ENCODE data around the gene MORN1.

The MORN1 gene

GRCh38 chr1:2399890-2400575, 8.7 kb upstream of the MORN1 start:
- TF ChIP-seq EZH2phosphoT487 (IDR thresholded peaks at IDR 0.05; ENCODE audit: low read depth) = no peak
- TF ChIP-seq, protein P1, sequence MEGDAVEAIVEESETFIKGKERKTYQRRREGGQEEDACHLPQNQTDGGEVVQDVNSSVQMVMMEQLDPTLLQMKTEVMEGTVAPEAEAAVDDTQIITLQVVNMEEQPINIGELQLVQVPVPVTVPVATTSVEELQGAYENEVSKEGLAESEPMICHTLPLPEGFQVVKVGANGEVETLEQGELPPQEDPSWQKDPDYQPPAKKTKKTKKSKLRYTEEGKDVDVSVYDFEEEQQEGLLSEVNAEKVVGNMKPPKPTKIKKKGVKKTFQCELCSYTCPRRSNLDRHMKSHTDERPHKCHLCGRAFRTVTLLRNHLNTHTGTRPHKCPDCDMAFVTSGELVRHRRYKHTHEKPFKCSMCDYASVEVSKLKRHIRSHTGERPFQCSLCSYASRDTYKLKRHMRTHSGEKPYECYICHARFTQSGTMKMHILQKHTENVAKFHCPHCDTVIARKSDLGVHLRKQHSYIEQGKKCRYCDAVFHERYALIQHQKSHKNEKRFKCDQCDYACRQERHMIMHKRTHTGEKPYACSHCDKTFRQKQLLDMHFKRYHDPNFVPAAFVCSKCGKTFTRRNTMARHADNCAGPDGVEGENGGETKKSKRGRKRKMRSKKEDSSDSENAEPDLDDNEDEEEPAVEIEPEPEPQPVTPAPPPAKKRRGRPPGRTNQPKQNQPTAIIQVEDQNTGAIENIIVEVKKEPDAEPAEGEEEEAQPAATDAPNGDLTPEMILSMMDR (IDR thresholded peaks at IDR 0.05; ENCODE audit: low read depth, low read length) = no peak
- Histone ChIP-seq H2AFZ (ENCODE audit: low read depth, low read length) (no peak overlapping the region), H3K4me2 (ENCODE audit: low read length) (no peak overlapping the region), H3K27ac (ENCODE audit: low read length) (no peak overlapping the region), H3K27me3 (ENCODE audit: low read depth, low read length) (no peaks in the 10 kb centered on the region), H3K79me2 (ENCODE audit: low read length) (peaks cover 9% of the 10 kb centered on the region), H4K20me1 (ENCODE audit: insufficient read depth, low read length) (no peaks in the 10 kb centered on the region), H3K9ac (ENCODE audit: low read length) (no peak overlapping the region), H3K9me3 (ENCODE audit: insufficient read depth, low read length) (no peaks in the 10 kb centered on the region), H3K36me3 (replicated peaks; ENCODE audit: low read depth, low read length) (peaks cover 63% of the 10 kb centered on the region), H3K4me1 (ENCODE audit: low read length) (no peaks in the 10 kb centered on the region), H3K4me3 (ENCODE audit: low read length) (no peak overlapping the region)

- Histone ChIP-seq H3K79me2 (ENCODE audit: low read length) (peaks cover 20% of the 10 kb centered on the region), H3K9ac (ENCODE audit: low read length) (no peak overlapping the region), H3K9me3 (ENCODE audit: insufficient read depth, low read length) (no peaks in the 10 kb centered on the region), H3K27ac (ENCODE audit: low read length) (no peak overlapping the region), H4K20me1 (ENCODE audit: insufficient read depth, low read length) (no peaks in the 10 kb centered on the region), H3K4me2 (ENCODE audit: low read length) (no peak overlapping the region), H3K36me3 (replicated peaks; ENCODE audit: low read depth, low read length) (peaks cover 58% of the 10 kb centered on the region), H2AFZ (ENCODE audit: low read depth, low read length) (no peak overlapping the region), H3K4me1 (ENCODE audit: low read length) (no peaks in the 10 kb centered on the region), H3K4me3 (ENCODE audit: low read length) (no peak overlapping the region), H3K27me3 (ENCODE audit: low read depth, low read length) (no peaks in the 10 kb centered on the region)
- no peak for TF ChIP-seq EZH2phosphoT487 (IDR thresholded peaks at IDR 0.05; ENCODE audit: low read depth)
- TF ChIP-seq, protein P1 (IDR thresholded peaks at IDR 0.05; ENCODE audit: low read depth, low read length) = no peak
These were observed 7.5 kb upstream of the MORN1 start for GRCh38 chr1:2398871-2399270.

- H3K4me2 ChIP-seq (ENCODE audit: low read length) = no peak overlapping the region
- no peak for TF ChIP-seq EZH2phosphoT487 (IDR thresholded peaks at IDR 0.05; ENCODE audit: low read depth)
- TF ChIP-seq, protein P1 (IDR thresholded peaks at IDR 0.05; ENCODE audit: low read depth, low read length) = no peak
- H3K9ac ChIP-seq (ENCODE audit: low read length) = no peak overlapping the region
- 0 out of 2 replicates have a peak, but pooled peaks cover 3% of the 10 kb centered on the region for H4K20me1 ChIP-seq (ENCODE audit: insufficient read depth, low read length)
- no peak overlapping the region for H3K27ac ChIP-seq (ENCODE audit: low read length)
- H3K79me2 ChIP-seq (ENCODE audit: low read length) = peaks cover 38% of the 10 kb centered on the region
- no peaks in the 10 kb centered on the region for H3K27me3 ChIP-seq (ENCODE audit: low read depth, low read length)
- H2AFZ ChIP-seq (ENCODE audit: low read depth, low read length) = no peak overlapping the region
- H3K9me3 ChIP-seq (ENCODE audit: insufficient read depth, low read length) = no peaks in the 10 kb centered on the region
- peaks cover 9% of the 10 kb centered on the region for H3K4me1 ChIP-seq (ENCODE audit: low read length)
- no peak overlapping the region for H3K4me3 ChIP-seq (ENCODE audit: low read length)
- peaks cover 57% of the 10 kb centered on the region for H3K36me3 ChIP-seq (replicated peaks; ENCODE audit: low read depth, low read length)
These were observed 5.8 kb upstream of the MORN1 start for GRCh38 chr1:2397007-2397679.

- no peak overlapping the region for H3K4me3 ChIP-seq (ENCODE audit: low read length)
- peaks cover 52% of the 10 kb centered on the region for H3K36me3 ChIP-seq (replicated peaks; ENCODE audit: low read depth, low read length)
- H3K4me2 ChIP-seq (ENCODE audit: low read length) = no peak overlapping the region
- no peak overlapping the region for H3K9ac ChIP-seq (ENCODE audit: low read length)
- H2AFZ ChIP-seq (ENCODE audit: low read depth, low read length) = no peak overlapping the region
- H3K27ac ChIP-seq (ENCODE audit: low read length) = no peak overlapping the region
- TF ChIP-seq, protein P1 (IDR thresholded peaks at IDR 0.05; ENCODE audit: low read depth, low read length) = no peak
- TF ChIP-seq EZH2phosphoT487 (IDR thresholded peaks at IDR 0.05; ENCODE audit: low read depth) = no peak
- H3K27me3 ChIP-seq (ENCODE audit: low read depth, low read length) = no peaks in the 10 kb centered on the region
- 0 out of 2 replicates have a peak, but pooled peaks cover 3% of the 10 kb centered on the region for H4K20me1 ChIP-seq (ENCODE audit: insufficient read depth, low read length)
- no peaks in the 10 kb centered on the region for H3K9me3 ChIP-seq (ENCODE audit: insufficient read depth, low read length)
- peaks cover 9% of the 10 kb centered on the region for H3K4me1 ChIP-seq (ENCODE audit: low read length)
- H3K79me2 ChIP-seq (ENCODE audit: low read length) = peaks cover 43% of the 10 kb centered on the region
These were observed 5.1 kb upstream of the MORN1 start for GRCh38 chr1:2396476-2396875.

All from OCI-LY3 (cell line).